Caco-2 (cell line): ENCODE results near the gene DLL1. TPM values are rescaled to one million over a fixed set of nuclear protein-coding genes. Genes with fewer than 3 reads are reported as not detected.

Experiments
- BruUV-seq: library from RNA; stranded (reverse); fragments of 400-500 nt; replicated peaks from 2 replicates; lab custom pipeline; 2021; lab: Mats Ljungman, UMichigan
- CTCF ChIA-PET: fragments of 300-600 bp; sonication (Branson Sonifier 250); formaldehyde crosslinking; loops from one replicate; lab custom pipeline; 2022; ENCODE audit warnings: antibody characterized with exemption; lab: Charles Lee
- POLR2A ChIA-PET: fragments of 300-600 bp; sonication (Branson Sonifier 250); formaldehyde crosslinking; loops from one replicate; lab custom pipeline; 2022; ENCODE audit warnings: antibody characterized with exemption; lab: Charles Lee
- DNase-seq, 2 experiments: peaks; one replicate each; pipeline versions ENCODE4 v3.0.0 to v3.0.0-alpha.2; 2020 to 2022
- H3K27me3 ChIP-seq: replicated peaks from 2 replicates; pipeline ENCODE4 v1.6.0; 2011; ENCODE audit warnings: low read length; ENCODE audit not compliant: control insufficient read depth, insufficient read depth
- H3K36me3 ChIP-seq: 2 replicates; pipeline ENCODE4 v1.5.1; 2011; ENCODE audit warnings: low read length; ENCODE audit not compliant: control insufficient read depth, insufficient read depth
- H3K4me1 ChIP-seq: fragments of 250-450 bp; sonication (Bioruptor Pico); 2 replicates; pipeline ENCODE4 v1.5.1; 2020; ENCODE audit warnings: mild to moderate bottlenecking
- H3K4me3 ChIP-seq: 2 replicates; pipeline ENCODE4 v1.5.1; 2011; ENCODE audit warnings: low read depth, mild to moderate bottlenecking, control low read depth, low read length
- H3K9me3 ChIP-seq: fragments of 250-450 bp; sonication (Bioruptor Pico); 2 replicates; pipeline ENCODE4 v1.5.1; 2020; ENCODE audit warnings: mild to moderate bottlenecking, moderate library complexity
- H3K27ac Mint-ChIP-seq: one replicate; pipeline ENCODE4 v1.8.0; 2022; ENCODE audit warnings: mixed read lengths; ENCODE audit not compliant: unreplicated experiment
- H3K27me3 Mint-ChIP-seq: one replicate; pipeline ENCODE4 v1.8.0; 2022; ENCODE audit warnings: mixed read lengths; ENCODE audit not compliant: insufficient read depth, unreplicated experiment
- H3K36me3 Mint-ChIP-seq: one replicate; pipeline ENCODE4 v1.8.0; 2022; ENCODE audit warnings: mild to moderate bottlenecking, mixed read lengths; ENCODE audit not compliant: insufficient read depth, unreplicated experiment
- H3K4me1 Mint-ChIP-seq: one replicate; pipeline ENCODE4 v1.8.0; 2022; ENCODE audit warnings: low read depth, mixed read lengths; ENCODE audit not compliant: unreplicated experiment
- H3K4me3 Mint-ChIP-seq: one replicate; pipeline ENCODE4 v1.8.0; 2022; ENCODE audit warnings: mild to moderate bottlenecking, moderate library complexity, mixed read lengths; ENCODE audit not compliant: unreplicated experiment
- H3K9me3 Mint-ChIP-seq: one replicate; pipeline ENCODE4 v1.8.0; 2022; ENCODE audit warnings: mixed read lengths; ENCODE audit not compliant: unreplicated experiment
- CTCF ChIP-seq, 2 experiments: fragments of 200-600 bp in 1 of 2; IDR thresholded peaks; 1 replicate in 1 of 2; 2 replicates in 1 of 2; pipeline versions ENCODE4 v1.5.1 to v1.8.0; 2011 to 2022; ENCODE audit warnings: antibody characterized with exemption in 1 of 2, control low read depth in 1 of 2, inconsistent platforms in 1 of 2, low read depth in 1 of 2, low read length in 1 of 2, mild to moderate bottlenecking in 1 of 2, moderate library complexity in 1 of 2; ENCODE audit not compliant: insufficient read depth in 1 of 2, severe bottlenecking in 1 of 2, unreplicated experiment in 1 of 2
- intact Hi-C: fragments of 100-400 bp; cut with micrococcal nuclease; formaldehyde crosslinking; loops from one replicate; pipeline ENCODE4 v1.10.0; 2022; ENCODE audit not compliant: unreplicated experiment
- total RNA-seq: library from RNA; stranded (reverse); gene quantifications from 2 replicates; pipeline ENCODE4 v1.2.3, GENCODE V29; 2022

DLL1 gene
- total RNA-seq, 1 experiment from 2014 or later, result 6.6 TPM

DNA sequence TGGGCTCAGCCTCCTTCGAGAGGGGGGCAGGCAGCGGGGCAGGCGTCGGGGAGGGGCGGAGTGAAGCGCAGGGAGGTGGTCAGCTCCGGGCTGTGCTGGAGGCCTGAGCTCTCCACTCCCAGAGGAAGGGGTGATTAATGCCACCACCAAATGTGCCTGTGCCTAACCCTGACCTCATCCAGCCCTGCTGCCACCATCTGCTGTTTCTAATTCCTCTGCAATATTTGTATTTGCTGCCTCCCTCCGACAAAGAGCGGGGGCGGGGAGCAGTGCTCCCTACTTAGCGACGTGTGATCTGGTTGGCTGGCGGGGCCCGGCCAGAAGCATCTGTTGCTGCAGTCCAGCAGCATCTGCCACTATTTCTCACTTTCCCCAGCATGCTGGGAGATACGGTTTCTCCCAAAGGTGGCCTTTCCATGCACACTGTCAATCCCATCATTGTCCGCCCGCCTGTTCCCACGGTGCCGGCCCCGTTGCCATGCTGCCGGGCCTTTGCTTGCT is 47.0 kb downstream of the DLL1 start:
- Histone ChIP-seq H3K9me3 (no peaks in the 10 kb centered on the region), H3K36me3 (no peaks in the 10 kb centered on the region), H3K4me3 (no peak overlapping the region), H3K27me3 (no peaks in the 10 kb centered on the region), H3K4me1 (no peaks in the 10 kb centered on the region)
- Mint-ChIP-seq H3K27ac (no peak overlapping the region), H3K9me3 (no peaks in the 10 kb centered on the region), H3K36me3 (no peaks in the 10 kb centered on the region), H3K4me3 (no peak overlapping the region), H3K4me1 (no peaks in the 10 kb centered on the region), H3K27me3 (no peaks in the 10 kb centered on the region)
- intact Hi-C loops, result no loop called here
- ChIA-PET POLR2A (no interaction called here), CTCF (no interaction called here)
- DNase-seq, result peak in 1 of 2 experiments; percentile 12
- no peak for TF ChIP-seq CTCF (IDR thresholded peaks at IDR 0.05; ENCODE audit: insufficient read depth in 1 of 2, low read depth in 1 of 2, low read length in 1 of 2, severe bottlenecking in 1 of 2, unreplicated experiment in 1 of 2)
- no TSS peak for BruUV-seq

DNA sequence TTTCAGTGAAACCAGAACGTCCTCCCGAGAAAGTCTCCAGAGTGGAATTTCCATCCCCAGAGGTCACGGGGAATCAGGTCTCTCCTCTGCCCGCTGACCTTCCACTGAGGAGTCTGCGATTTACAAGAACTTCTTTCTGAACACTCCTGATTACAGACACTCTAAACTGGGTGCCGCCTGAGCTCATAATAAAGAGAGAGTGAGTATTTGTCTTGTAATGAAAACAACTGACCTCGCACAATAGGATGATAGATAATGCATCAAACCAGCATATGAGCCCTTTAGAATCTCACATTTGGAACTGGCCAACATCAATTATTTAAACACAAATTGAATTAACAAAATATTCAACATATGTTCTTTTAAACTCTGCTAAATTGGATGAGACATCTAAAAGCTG is 47.5 kb downstream of the DLL1 start:
- no peaks in the 10 kb centered on the region for H3K36me3 Mint-ChIP-seq
- no peak overlapping the region for H3K27ac Mint-ChIP-seq
- BruUV-seq, result no TSS peak
- no peak for TF ChIP-seq CTCF (IDR thresholded peaks at IDR 0.05; ENCODE audit: insufficient read depth in 1 of 2, low read depth in 1 of 2, low read length in 1 of 2, severe bottlenecking in 1 of 2, unreplicated experiment in 1 of 2)
- no peaks in the 10 kb centered on the region for H3K9me3 Mint-ChIP-seq
- peak in 1 of 2 experiments; percentile 9 for DNase-seq
- intact Hi-C loops, result no loop called here
- ChIA-PET POLR2A (no interaction called here), CTCF (no interaction called here)
- Histone ChIP-seq H3K36me3 (no peaks in the 10 kb centered on the region), H3K9me3 (no peaks in the 10 kb centered on the region), H3K4me3 (no peak overlapping the region), H3K4me1 (no peaks in the 10 kb centered on the region), H3K27me3 (no peaks in the 10 kb centered on the region)
- H3K4me1 Mint-ChIP-seq, result no peaks in the 10 kb centered on the region
- H3K27me3 Mint-ChIP-seq, result no peaks in the 10 kb centered on the region
- H3K4me3 Mint-ChIP-seq, result no peak overlapping the region

DNA sequence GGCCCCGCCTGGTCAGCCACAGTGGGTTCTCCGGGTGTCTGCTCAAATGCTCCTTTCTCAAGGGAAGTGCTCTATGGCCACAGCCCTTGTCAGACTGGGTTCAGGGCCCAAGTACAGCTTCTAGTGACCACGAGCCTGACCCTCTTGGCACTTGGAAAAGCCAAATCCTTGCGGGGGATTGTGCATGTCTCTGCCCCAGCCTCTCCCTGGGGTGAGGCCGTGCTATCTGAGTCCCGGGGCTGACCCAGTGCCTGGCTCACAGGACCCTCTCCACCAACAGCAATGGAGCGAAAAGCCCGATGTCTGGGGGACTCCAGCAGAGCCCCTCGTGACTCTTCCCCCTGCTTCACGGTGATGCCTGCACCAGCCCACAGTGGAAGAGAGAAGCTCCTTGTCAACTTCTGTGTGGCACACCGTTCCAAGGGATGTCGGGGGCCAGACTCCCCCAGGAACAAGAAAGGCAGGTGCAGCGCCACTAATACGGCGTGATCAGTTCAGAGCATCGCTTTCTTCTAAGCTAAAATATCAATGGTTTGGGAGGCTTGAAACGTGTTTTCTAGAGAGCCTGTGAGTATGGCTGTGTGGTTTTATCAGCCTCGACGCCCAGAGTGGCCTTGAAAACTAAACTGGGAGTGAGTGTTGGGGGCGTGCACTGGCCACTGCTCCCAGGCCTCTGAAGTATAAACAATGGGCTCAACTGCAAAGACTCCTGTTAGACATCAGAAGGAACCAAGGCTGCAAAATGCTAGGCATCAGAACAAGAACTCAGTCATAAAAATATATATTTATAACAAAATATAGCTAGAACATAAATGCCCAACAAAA is 51.9 kb downstream of the DLL1 start:
- Histone ChIP-seq H3K4me1 (no peaks in the 10 kb centered on the region), H3K27me3 (no peaks in the 10 kb centered on the region), H3K36me3 (no peaks in the 10 kb centered on the region), H3K4me3 (no peak overlapping the region), H3K9me3 (no peaks in the 10 kb centered on the region)
- Mint-ChIP-seq H3K4me1 (no peaks in the 10 kb centered on the region), H3K27me3 (no peaks in the 10 kb centered on the region), H3K9me3 (no peaks in the 10 kb centered on the region), H3K4me3 (no peak overlapping the region), H3K27ac (no peak overlapping the region), H3K36me3 (no peaks in the 10 kb centered on the region)
- intact Hi-C loops, result no loop called here
- peak in 1 of 2 experiments; percentile 20 for DNase-seq
- CTCF ChIA-PET, result no interaction called here
- POLR2A ChIA-PET, result no interaction called here
- no peak for TF ChIP-seq CTCF (IDR thresholded peaks at IDR 0.05; ENCODE audit: insufficient read depth in 1 of 2, low read depth in 1 of 2, low read length in 1 of 2, severe bottlenecking in 1 of 2, unreplicated experiment in 1 of 2)
- no TSS peak for BruUV-seq
